Ascending aorta (tissue), 2 donors: ENCODE data around the gene PRRX1. TPM values are rescaled to one million over a fixed set of nuclear protein-coding genes. Genes with fewer than 3 reads are reported as not detected.

Experiments used
- DNase-seq, 2 donors: peaks; one replicate each; pipeline ENCODE4 v3.0.0-alpha.2; 2019; ENCODE audit warnings: low spot score in 2 of 2
- H3K27ac ChIP-seq, 2 donors: fragments of 200-600 bp; sonication (generic); one replicate each; pipeline ENCODE4 v1.5.1; 2016 to 2017; ENCODE audit warnings: mild to moderate bottlenecking in 1 of 2
- H3K27me3 ChIP-seq: fragments of 200-600 bp; sonication (generic); one replicate; pipeline ENCODE4 v1.5.1; 2017
- H3K36me3 ChIP-seq, 2 donors: fragments of 200-600 bp; sonication (generic); one replicate each; pipeline ENCODE4 v1.5.1; 2016
- H3K4me1 ChIP-seq, 2 donors: fragments of 200-600 bp; sonication (generic); one replicate each; pipeline ENCODE4 v1.5.1; 2016 to 2017; ENCODE audit warnings: mild to moderate bottlenecking in 1 of 2
- H3K4me3 ChIP-seq, 2 donors: fragments of 200-600 bp; sonication (generic); one replicate each; pipeline ENCODE4 v1.5.1; 2016 to 2017; ENCODE audit warnings: mild to moderate bottlenecking in 1 of 2
- H3K9me3 ChIP-seq, 2 donors: fragments of 200-600 bp; sonication (generic); one replicate each; pipeline ENCODE4 v1.5.1; 2016
- intact Hi-C: fragments of 100-400 bp; cut with DNase I; formaldehyde crosslinking; loops from one replicate; pipeline ENCODE4 v1.15.1; 2023
- total RNA-seq: library from RNA; depleted of rRNA; stranded (reverse); fragments of >200 nt; gene quantifications from one replicate; pipeline ENCODE4 v1.1.0, GENCODE V29; 2016
- TF ChIP-seq, protein P1 (sequence below), 3 experiments: fragments of 200-600 bp in 2 of 3; fragments of 450-650 bp in 1 of 3; sonication (generic) in 2 of 3; IDR thresholded peaks; one replicate each; pipeline ENCODE4 v1.5.1; 2016 to 2019; ENCODE audit warnings: antibody characterized with exemption in 3 of 3, mild to moderate bottlenecking in 1 of 3, moderate library complexity in 1 of 3

The PRRX1 gene
- total RNA-seq: 123 TPM

- intact Hi-C loops: loop anchor here (2.0 to 10.0 kb wide), 5 partner anchors 27 to 652 kb away; partner anchors contain the start of gene KIFAP3
- no peak for DNase-seq
- H3K36me3 ChIP-seq: peaks cover 0 to 10% of the 10 kb centered on the region in 2 donors
- H3K4me3 ChIP-seq: peak within 1 kb of the TSS; percentile 75 to 77
- H3K9me3 ChIP-seq: no peaks in the 10 kb centered on the region
- peaks cover 0 to 3% of the 10 kb centered on the region in 2 donors for H3K4me1 ChIP-seq
- peak within 1 kb of the TSS; percentile 82 to 95 for H3K27ac ChIP-seq
- H3K27me3 ChIP-seq: no peaks in the 10 kb centered on the region
- TF ChIP-seq, protein P1, sequence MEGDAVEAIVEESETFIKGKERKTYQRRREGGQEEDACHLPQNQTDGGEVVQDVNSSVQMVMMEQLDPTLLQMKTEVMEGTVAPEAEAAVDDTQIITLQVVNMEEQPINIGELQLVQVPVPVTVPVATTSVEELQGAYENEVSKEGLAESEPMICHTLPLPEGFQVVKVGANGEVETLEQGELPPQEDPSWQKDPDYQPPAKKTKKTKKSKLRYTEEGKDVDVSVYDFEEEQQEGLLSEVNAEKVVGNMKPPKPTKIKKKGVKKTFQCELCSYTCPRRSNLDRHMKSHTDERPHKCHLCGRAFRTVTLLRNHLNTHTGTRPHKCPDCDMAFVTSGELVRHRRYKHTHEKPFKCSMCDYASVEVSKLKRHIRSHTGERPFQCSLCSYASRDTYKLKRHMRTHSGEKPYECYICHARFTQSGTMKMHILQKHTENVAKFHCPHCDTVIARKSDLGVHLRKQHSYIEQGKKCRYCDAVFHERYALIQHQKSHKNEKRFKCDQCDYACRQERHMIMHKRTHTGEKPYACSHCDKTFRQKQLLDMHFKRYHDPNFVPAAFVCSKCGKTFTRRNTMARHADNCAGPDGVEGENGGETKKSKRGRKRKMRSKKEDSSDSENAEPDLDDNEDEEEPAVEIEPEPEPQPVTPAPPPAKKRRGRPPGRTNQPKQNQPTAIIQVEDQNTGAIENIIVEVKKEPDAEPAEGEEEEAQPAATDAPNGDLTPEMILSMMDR (IDR thresholded peaks at IDR 0.05): no peak
Observed at GRCh38 chr1:170664093-170664827, at the start of gene PRRX1. Gene PRRX1, plus strand, starts transcription at chr1:170664131. Its CDS starts 88 bp downstream, at chr1:170664219.

- Histone ChIP-seq H3K36me3 (no peaks in the 10 kb centered on the region), H3K27me3 (no peaks in the 10 kb centered on the region), H3K9me3 (no peaks in the 10 kb centered on the region), H3K4me3 (no peak overlapping the region), H3K27ac (no peak overlapping the region), H3K4me1 (peaks cover 0 to 10% of the 10 kb centered on the region in 2 donors)
- no peak for DNase-seq
- intact Hi-C loops: no loop called here
- TF ChIP-seq, protein P1 (IDR thresholded peaks at IDR 0.05): no peak
Observed at GRCh38 chr1:170617591-170618330, 46.2 kb upstream of the PRRX1 start.

DNA sequence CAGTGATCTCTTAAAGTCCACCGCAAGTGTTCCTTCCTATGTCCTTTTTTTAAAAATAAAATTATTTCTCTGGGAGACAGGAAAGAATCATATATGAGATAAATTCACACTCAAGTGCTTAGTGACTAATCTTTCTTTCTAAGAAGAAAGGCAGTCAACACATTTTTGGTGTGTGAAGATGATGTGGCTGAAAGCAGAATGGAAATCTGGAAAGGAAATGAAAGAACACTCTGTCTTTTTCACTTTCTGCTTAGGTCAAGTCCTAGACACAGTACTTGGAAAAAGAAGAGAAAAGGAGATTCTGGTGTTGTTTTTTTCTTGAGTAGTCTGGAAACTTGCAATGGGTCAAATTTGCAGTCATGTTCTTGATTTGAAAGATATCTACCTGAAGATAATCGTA is 45.5 kb upstream of the PRRX1 start:
- Histone ChIP-seq H3K9me3 (peaks cover 0 to 2% of the 10 kb centered on the region in 2 donors), H3K4me1 (peaks cover 0 to 10% of the 10 kb centered on the region in 2 donors)

DNA sequence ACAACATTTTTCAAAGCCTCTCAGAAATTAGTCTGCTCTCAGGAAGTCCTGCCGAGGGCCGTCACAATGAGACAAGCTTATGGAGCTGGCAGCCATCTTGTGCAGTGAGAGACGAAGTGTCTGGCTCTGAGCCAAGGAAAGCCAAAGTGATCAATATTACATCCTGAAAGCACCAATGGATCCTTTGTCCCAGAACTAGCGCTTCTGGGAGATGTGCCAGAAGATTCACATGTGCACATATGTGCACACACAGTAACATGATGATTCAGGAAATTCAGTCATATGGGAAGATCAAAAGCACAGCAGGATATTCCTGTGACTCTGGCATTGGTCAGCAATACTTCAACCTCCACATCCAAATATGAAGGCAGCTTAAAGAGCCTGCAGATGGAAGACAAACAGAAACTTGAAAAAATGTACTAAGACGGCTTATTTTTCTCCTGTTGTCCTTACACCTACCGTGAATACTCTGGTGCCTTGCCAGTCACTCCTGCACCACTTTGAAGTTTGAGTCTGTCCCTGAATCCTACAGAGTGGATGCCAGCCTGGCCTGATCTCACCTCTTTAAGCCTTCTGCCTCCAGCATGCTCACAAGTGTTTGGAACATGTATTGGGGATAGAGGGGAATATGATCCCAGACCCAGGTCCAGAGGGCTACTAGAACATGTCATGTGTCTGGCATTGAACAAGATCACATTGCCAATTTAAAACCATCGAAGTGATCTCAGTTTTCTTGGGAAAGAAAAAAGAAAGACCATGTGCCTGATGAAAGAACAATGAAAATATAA is 44.5 kb upstream of the PRRX1 start:
- H3K27me3 ChIP-seq: no peaks in the 10 kb centered on the region
- no peak for DNase-seq
- peaks cover 0 to 8% of the 10 kb centered on the region in 2 donors for H3K9me3 ChIP-seq
- H3K36me3 ChIP-seq: no peaks in the 10 kb centered on the region
- H3K27ac ChIP-seq: no peak overlapping the region
- intact Hi-C loops: no loop called here
- H3K4me1 ChIP-seq: peaks cover 0 to 10% of the 10 kb centered on the region in 2 donors
- TF ChIP-seq, protein P1 (IDR thresholded peaks at IDR 0.05): no peak
- no peak overlapping the region for H3K4me3 ChIP-seq

More for the DNA sequence above, 45.5 kb upstream of the PRRX1 start:
- Histone ChIP-seq H3K4me3 (no peak overlapping the region), H3K27ac (no peak overlapping the region), H3K36me3 (no peaks in the 10 kb centered on the region), H3K27me3 (no peaks in the 10 kb centered on the region)
- TF ChIP-seq, protein P1 (IDR thresholded peaks at IDR 0.05): no peak
- intact Hi-C loops: no loop called here
- no peak for DNase-seq

DNA sequence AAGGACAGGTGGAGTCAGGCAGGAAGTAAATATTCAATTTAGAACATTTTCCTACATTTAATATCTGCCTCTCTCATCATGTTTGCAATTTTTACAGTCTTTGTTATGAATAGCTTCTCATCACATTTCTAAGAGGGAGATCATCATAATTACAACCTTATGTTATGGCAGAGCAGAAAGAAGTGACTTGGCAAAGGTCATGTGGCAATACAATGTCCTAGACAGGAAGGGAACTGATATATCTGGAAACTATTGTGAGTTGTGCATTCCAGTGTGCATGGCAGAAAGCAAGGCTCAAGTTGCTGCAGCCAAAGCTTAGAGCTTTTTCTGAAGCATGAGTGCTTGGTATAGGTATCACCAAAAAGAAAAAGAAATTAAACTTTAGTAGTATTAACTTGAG is 43.8 kb upstream of the PRRX1 start:
- intact Hi-C loops: no loop called here
- Histone ChIP-seq H3K9me3 (peaks cover 0 to 8% of the 10 kb centered on the region in 2 donors), H3K27me3 (no peaks in the 10 kb centered on the region), H3K4me1 (peaks cover 0 to 10% of the 10 kb centered on the region in 2 donors), H3K27ac (no peak overlapping the region), H3K4me3 (no peak overlapping the region), H3K36me3 (no peaks in the 10 kb centered on the region)
- DNase-seq: no peak
- TF ChIP-seq, protein P1 (IDR thresholded peaks at IDR 0.05): no peak
